ENCODE measurements around the gene ELAVL2. TPM values are rescaled to one million over a fixed set of nuclear protein-coding genes. Genes with fewer than 3 reads are reported as not detected.

Gene ELAVL2
- total RNA-seq, 1 experiment from 2014 or later: 14.2 TPM

DNA sequence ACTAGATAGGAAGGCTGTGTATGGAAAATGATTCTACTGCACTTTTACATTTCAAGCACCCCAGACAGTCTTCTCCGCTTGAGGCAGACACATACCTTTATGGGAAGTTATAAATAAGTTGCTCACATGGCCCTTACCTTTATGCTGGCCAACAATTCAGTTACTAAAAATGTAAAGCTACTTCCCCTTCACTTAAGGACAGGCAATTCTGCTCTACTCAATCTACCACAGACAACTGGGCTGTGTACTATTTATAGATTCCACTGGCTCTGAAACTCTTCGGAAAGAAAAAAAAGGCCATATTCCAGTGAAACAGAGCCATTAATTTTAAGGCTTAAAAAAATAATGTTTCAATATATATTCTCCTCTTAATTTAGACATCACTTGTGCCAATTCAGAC lies 59.4 kb downstream of the ELAVL2 start:
- no peak for DNase-seq
- no peaks in the 10 kb centered on the region for H3K27me3 ChIP-seq (ENCODE audit: control insufficient read depth, insufficient read depth, low read length)

DNA sequence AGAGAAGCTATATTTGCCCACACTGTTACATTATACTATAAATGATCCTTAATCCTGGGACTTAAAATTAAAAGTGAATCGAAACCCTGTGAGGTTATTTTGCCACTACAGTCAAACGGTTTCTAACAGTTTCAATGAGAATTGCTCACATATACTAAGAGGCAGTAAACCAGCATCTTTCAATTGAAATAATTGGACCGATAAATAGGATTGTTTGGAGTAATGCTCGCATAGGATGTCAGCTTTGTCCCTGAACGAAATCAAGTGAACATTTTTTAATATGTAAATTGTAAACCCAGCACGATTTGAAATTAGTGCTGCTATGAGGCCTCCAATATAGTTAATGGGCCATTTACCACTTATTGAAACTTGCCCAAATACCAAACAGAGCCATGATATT lies 60.5 kb downstream of the ELAVL2 start:
- H3K36me3 ChIP-seq (replicated peaks; ENCODE audit: control insufficient read depth, insufficient read depth, low read length): peaks cover 2% of the 10 kb centered on the region; the same call in 1 of the 2 replicates
- H3K4me3 ChIP-seq (ENCODE audit: insufficient read depth, low read depth, low read length): no peak overlapping the region
- DNase-seq: no peak
- no peaks in the 10 kb centered on the region for H3K27me3 ChIP-seq (ENCODE audit: control insufficient read depth, insufficient read depth, low read length)

More for the DNA sequence above, 59.4 kb downstream of the ELAVL2 start:
- Histone ChIP-seq H3K4me3 (ENCODE audit: insufficient read depth, low read depth, low read length) (no peak overlapping the region), H3K36me3 (replicated peaks; ENCODE audit: control insufficient read depth, insufficient read depth, low read length) (no peaks in the 10 kb centered on the region; the same call in 1 of the 2 replicates)

DNA sequence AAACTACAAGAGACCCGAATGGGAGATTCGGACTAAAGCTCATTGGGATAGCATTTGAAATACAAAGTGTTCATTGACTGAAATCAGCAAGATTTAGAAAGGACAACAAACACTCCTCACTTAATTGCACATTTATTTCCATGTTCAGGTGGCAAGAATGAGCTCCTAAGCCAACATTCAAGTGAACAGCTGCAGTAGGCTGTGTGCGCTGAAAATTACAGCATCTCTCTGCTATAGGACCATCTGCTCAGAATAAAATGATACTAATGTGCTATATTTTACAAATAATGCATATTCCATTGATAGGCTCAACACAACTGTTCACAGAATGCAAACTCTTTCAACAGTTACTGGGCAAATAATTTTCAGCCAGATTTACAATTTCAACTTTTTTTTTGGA lies 61.8 kb downstream of the ELAVL2 start:
- peaks cover 2% of the 10 kb centered on the region; the same call in 1 of the 2 replicates for H3K36me3 ChIP-seq (replicated peaks; ENCODE audit: control insufficient read depth, insufficient read depth, low read length)
- H3K27me3 ChIP-seq (ENCODE audit: control insufficient read depth, insufficient read depth, low read length): no peaks in the 10 kb centered on the region
- no peak overlapping the region for H3K4me3 ChIP-seq (ENCODE audit: insufficient read depth, low read depth, low read length)
- no peak for DNase-seq

DNA sequence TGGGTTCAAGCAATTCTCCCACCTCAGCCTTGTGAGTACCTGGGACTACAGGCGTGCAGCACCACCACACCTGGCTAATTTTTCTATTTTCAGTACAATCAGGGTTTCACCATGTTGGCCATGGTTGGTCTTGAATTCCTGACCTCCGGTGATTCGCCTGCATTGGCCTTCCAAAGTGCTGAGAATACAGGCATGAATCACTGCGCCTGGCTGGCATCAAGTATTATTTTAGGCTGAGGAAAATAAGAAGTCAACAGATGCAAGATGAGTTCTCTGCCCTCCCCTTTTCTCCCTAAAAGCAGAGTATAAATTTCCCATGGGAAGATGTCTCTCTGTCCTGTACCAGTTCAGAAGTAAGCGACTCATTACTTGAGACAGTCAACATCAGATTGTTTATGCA lies 71.5 kb downstream of the ELAVL2 start:
- Histone ChIP-seq H3K36me3 (replicated peaks; ENCODE audit: control insufficient read depth, insufficient read depth, low read length) (no peaks in the 10 kb centered on the region), H3K4me3 (ENCODE audit: insufficient read depth, low read depth, low read length) (no peak overlapping the region), H3K27me3 (ENCODE audit: control insufficient read depth, insufficient read depth, low read length) (no peaks in the 10 kb centered on the region)
- no peak for DNase-seq

DNA sequence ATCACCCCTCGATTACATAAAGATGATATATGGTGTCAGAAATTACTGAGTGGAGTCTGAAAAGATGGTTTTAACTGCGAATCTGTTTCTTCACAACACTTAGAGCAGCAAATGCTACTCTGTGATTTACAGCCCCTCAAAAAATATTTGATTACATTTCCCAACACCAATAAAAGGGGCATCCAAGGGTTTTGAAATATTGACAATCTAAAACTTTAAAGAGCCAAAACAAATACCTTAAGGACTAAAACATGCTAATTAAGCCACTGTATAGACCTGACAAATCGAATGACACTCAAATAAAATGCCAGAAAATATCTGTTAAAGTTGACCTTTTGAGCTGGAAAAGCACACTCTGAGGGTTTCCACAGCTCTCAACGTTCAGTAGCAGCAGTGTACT lies 73.2 kb downstream of the ELAVL2 start:
- Histone ChIP-seq H3K4me3 (ENCODE audit: insufficient read depth, low read depth, low read length) (no peak overlapping the region), H3K27me3 (ENCODE audit: control insufficient read depth, insufficient read depth, low read length) (no peaks in the 10 kb centered on the region), H3K36me3 (replicated peaks; ENCODE audit: control insufficient read depth, insufficient read depth, low read length) (no peaks in the 10 kb centered on the region)
- no peak for DNase-seq

DNA sequence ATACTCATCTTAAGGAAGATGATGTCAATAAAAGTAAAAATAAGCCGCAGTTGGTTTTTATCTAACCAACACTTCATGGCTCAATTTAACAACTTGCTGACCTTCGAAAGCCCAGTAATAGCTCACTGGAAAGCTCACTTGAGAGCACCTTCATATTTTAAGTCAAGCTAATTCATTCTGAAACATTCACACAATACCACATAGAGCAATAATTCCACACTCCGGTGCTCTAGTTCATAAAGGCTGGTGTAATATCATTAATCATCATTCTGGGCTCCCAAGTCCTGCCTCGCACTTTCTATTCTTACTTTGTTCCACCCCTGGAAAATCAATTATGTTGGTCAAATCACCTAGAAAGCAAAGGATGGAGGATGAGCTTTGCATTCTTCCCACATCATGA lies 74.4 kb downstream of the ELAVL2 start:
- Histone ChIP-seq H3K27me3 (ENCODE audit: control insufficient read depth, insufficient read depth, low read length) (no peaks in the 10 kb centered on the region), H3K4me3 (ENCODE audit: insufficient read depth, low read depth, low read length) (no peak overlapping the region), H3K36me3 (replicated peaks; ENCODE audit: control insufficient read depth, insufficient read depth, low read length) (no peaks in the 10 kb centered on the region)
- no peak for DNase-seq

DNA sequence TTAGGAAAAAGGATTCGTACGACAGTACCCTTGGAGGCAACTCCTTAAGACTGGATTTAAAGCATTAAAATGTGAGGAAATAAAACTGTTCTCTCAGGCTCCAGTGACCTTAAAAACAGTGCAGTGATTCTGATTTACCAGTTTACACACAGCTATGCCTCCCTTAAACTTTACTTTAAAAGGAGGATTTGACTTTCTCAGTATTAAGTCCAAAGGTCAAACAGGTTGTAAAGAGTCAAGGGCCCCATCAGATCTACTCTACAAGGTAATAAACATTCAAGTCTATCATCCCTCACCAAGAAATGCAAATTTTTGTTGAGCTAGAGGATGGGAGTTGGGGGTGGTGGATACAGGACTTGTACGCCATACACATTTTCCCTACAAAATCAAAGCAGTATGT lies 75.2 kb downstream of the ELAVL2 start:
- no peak for DNase-seq
- Histone ChIP-seq H3K27me3 (ENCODE audit: control insufficient read depth, insufficient read depth, low read length) (no peaks in the 10 kb centered on the region), H3K4me3 (ENCODE audit: insufficient read depth, low read depth, low read length) (no peak overlapping the region), H3K36me3 (replicated peaks; ENCODE audit: control insufficient read depth, insufficient read depth, low read length) (no peaks in the 10 kb centered on the region)

DNA sequence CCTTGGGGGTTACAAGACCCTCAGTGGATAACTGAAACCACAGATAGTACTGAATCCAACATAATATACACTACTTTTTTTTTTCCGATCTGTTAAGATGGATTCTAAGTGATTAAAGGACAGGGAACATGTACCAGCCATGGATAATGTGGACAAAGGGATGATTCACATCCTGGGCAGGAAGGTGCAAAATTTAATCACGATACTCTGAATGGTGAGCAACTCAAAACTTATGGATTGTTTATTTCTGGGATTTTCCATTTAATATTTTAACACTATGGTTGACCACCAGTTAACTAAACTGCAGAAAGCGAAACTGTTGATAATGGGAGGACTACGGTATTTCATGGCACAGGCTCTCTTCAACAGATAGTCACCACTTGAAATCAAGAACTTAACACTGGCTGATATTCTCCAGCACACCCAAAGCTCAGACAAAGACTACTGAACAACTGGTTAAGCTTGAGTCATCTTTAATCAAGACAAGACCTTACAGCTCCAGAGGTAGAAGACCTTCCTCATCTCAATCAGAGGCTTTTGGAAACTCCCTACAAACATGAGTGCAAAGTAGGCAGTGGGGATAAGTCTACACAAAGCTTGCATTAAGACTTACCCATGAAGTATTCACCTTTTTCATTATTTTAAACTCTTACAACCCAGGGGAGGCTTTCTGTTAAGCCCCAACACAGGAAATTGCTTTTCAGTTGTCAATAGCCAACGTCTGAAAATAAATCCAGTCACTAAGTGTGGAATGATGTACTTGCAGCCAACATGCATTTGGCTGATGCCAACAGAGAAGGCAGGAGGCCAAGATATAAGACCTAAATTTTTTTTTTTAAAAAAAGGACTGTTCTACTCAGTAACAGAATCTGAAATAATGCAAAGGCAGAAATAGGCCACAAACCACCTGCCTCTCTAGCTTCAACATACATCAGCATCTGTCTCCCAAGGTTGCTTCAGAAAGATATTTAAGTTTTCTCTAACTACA lies 78.7 kb downstream of the ELAVL2 start:
- H3K4me3 ChIP-seq (ENCODE audit: insufficient read depth, low read depth, low read length): no peak overlapping the region
- H3K36me3 ChIP-seq (replicated peaks; ENCODE audit: control insufficient read depth, insufficient read depth, low read length): no peaks in the 10 kb centered on the region
- H3K27me3 ChIP-seq (ENCODE audit: control insufficient read depth, insufficient read depth, low read length): no peaks in the 10 kb centered on the region
- DNase-seq: no peak

DNA sequence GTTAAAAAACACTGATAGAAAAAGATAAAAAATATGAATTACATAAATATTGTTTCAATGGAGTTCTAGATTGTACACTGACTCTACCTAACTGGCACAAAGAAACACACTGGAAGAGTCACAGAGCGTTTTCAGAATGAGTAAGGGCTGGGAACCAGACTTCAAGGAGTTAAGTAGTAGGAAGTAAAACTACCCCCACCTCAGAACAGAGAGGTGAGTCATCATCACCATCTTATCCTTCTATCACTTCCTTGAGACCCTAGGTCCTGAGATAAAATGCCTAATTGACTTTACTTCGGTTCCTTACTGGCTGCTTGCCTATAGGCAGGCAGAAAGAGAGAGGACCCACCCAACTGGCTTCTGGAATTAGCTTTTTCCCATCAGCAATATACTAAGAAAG lies 79.7 kb downstream of the ELAVL2 start:
- DNase-seq: no peak
- H3K27me3 ChIP-seq (ENCODE audit: control insufficient read depth, insufficient read depth, low read length): no peaks in the 10 kb centered on the region
- H3K4me3 ChIP-seq (ENCODE audit: insufficient read depth, low read depth, low read length): no peak overlapping the region
- no peaks in the 10 kb centered on the region for H3K36me3 ChIP-seq (replicated peaks; ENCODE audit: control insufficient read depth, insufficient read depth, low read length)

DNA sequence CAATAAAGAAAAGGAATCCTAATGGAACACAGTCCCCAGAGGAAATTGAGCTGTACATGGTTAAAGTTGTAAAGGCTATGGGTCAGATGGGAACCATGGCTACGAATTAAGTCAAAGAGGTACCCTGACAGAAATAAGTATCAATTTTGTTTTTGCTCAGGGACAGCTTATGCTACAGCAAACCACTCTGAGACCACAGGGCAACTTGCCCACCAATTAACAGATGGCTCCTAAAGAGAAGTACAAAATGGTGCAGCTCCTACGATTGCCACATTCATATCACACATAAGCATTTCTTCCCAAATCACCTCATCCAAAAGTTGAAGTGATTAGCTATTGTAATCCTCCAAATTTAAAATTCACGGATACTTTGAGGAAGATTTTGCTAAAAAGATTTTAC lies 83.0 kb downstream of the ELAVL2 start:
- Histone ChIP-seq H3K27me3 (ENCODE audit: control insufficient read depth, insufficient read depth, low read length) (no peaks in the 10 kb centered on the region), H3K36me3 (replicated peaks; ENCODE audit: control insufficient read depth, insufficient read depth, low read length) (no peaks in the 10 kb centered on the region), H3K4me3 (ENCODE audit: insufficient read depth, low read depth, low read length) (no peak overlapping the region)
- DNase-seq: no peak

DNA sequence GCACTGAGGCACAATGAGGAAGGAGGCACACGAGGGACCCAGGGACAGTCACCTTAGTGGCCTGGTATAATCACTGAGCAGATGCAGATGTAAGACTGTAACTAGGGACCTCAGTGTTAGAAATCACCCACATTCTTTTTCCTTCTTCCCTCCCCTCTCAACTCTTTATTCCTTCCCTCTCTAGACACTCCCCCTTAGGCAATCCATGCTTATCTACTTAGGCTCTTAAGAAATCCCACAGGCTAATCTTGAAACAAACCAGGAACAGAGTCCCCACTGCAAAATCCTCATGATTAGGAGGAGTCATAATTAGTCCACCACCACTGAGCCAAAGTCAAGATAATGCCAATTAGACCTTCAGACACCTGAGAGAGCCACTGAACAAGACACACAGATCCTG lies 84.7 kb downstream of the ELAVL2 start:
- Histone ChIP-seq H3K27me3 (ENCODE audit: control insufficient read depth, insufficient read depth, low read length) (no peaks in the 10 kb centered on the region), H3K4me3 (ENCODE audit: insufficient read depth, low read depth, low read length) (no peak overlapping the region), H3K36me3 (replicated peaks; ENCODE audit: control insufficient read depth, insufficient read depth, low read length) (no peaks in the 10 kb centered on the region)
- DNase-seq: no peak

DNA sequence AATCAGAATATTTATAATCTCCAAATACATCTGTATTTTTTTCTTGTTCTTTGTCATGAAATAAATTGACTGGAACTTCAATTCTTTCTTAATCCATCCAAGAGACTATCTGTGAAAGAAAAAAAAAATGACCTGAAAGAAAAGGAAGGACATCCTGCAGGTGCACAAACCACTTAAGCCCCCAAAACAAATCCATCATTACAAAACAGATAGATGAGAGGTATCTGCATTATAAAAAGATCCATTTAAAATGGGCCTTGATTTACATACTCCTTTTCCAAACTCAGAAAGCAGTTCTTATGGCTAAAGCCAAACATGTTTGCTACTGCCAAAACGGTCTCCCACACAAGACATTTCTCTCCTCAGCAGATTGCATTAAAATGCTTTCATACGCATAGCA lies 85.5 kb downstream of the ELAVL2 start:
- Histone ChIP-seq H3K27me3 (ENCODE audit: control insufficient read depth, insufficient read depth, low read length) (no peaks in the 10 kb centered on the region), H3K4me3 (ENCODE audit: insufficient read depth, low read depth, low read length) (no peak overlapping the region), H3K36me3 (replicated peaks; ENCODE audit: control insufficient read depth, insufficient read depth, low read length) (no peaks in the 10 kb centered on the region)
- DNase-seq: no peak

DNA sequence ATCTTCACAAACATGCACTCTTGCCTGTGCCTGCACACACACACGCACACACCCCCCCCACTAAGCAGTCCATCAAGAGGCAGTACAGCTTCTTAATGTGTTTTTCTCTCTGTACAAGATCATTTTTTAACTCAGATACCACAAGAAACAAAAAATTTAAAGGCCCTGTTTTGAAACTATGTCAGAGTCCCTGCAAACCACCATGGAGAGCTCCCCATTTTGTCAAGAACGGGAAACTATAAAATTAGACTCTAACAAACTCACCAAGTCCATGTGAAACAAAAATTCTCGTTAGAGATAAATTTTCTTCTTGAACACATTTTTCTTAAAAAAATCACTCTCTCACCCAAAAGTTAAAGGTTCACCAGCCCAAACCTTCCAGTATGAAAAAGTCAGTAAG lies 86.3 kb downstream of the ELAVL2 start:
- Histone ChIP-seq H3K27me3 (ENCODE audit: control insufficient read depth, insufficient read depth, low read length) (no peaks in the 10 kb centered on the region), H3K4me3 (ENCODE audit: insufficient read depth, low read depth, low read length) (no peak overlapping the region), H3K36me3 (replicated peaks; ENCODE audit: control insufficient read depth, insufficient read depth, low read length) (no peaks in the 10 kb centered on the region)
- no peak for DNase-seq

DNA sequence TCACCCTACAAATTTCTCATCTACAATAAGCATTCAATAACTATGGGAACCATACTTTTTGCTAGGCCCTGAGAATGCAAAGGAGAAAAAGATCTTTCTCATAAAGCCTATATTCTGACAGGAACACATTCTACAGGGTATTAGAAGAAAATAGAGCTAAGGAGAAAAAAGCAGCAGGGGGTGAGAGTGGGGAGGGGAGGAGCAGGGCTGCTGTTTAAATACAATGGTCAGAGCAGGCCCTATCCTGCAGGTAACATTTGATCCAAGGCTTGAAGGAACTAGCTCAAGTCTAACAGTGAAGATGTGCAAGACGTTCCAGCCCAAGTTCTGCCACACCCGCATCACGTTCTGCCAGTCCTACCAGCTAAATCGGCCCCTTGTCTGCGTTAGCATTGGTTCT lies 89.7 kb downstream of the ELAVL2 start:
- no peak overlapping the region for H3K4me3 ChIP-seq (ENCODE audit: insufficient read depth, low read depth, low read length)
- no peaks in the 10 kb centered on the region for H3K36me3 ChIP-seq (replicated peaks; ENCODE audit: control insufficient read depth, insufficient read depth, low read length)
- DNase-seq: no peak
- no peaks in the 10 kb centered on the region for H3K27me3 ChIP-seq (ENCODE audit: control insufficient read depth, insufficient read depth, low read length)

DNA sequence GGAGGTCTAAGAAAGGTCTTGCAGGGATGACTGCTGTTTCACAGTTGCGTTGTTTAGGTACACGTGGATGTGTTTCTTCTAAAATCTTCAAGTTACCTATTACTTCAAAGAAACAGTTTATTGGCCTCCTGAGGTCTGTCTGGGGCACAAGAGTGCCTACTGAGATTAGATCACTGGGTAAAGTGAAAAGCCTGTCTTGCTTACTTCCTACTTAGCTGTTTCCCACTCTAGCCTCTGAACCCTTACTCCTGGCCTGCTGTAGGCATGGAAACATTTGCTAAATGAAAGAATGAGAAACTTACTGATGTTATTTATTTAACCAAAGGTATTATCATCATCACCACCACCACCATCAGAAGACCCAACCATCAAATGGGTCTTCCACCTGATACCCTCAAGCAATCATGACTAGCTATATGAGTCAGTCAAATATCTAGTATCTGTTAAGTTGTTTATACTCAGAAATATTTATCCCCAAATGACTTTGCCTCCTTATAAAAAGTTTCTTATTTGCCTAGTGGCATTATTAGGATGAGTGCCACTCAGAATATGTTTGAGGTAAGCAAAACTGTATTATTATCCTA lies 92.5 kb downstream of the ELAVL2 start:
- Histone ChIP-seq H3K36me3 (replicated peaks; ENCODE audit: control insufficient read depth, insufficient read depth, low read length) (no peaks in the 10 kb centered on the region), H3K27me3 (ENCODE audit: control insufficient read depth, insufficient read depth, low read length) (no peaks in the 10 kb centered on the region), H3K4me3 (ENCODE audit: insufficient read depth, low read depth, low read length) (no peak overlapping the region)
- no peak for DNase-seq
